GM21723 (cell line): ENCODE data around the gene NPM1.
"Not testable (repeated sequence)": the region's sequence is repeated elsewhere in the genome, so short reads cannot be mapped to it uniquely, and the experiment has no call there.

Source experiments
- ATAC-seq: cut with Tn5 transposase; IDR thresholded peaks from one replicate; pipeline ENCODE4 v1.9.1; 2021; ENCODE audit warnings: mild to moderate bottlenecking, moderate library complexity; ENCODE audit not compliant: unreplicated experiment

Gene NPM1

DNA sequence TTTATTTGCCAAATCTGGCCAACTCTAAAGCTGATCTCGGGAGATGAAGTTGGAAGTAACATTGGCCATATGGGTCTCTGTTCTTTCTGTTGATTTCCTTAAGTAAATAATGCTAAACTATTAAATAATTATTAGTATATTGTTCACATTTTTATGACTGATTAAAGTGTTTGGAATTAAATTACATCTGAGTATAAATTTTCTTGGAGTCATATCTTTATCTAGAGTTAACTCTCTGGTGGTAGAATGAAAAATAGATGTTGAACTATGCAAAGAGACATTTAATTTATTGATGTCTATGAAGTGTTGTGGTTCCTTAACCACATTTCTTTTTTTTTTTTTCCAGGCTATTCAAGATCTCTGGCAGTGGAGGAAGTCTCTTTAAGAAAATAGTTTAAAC lies 22.5 kb downstream of the NPM1 start:
- ATAC-seq: no peak

GRCh38 chr5:171412186-171412585 lies 24.5 kb downstream of the NPM1 start:
- ATAC-seq: no peak

DNA sequence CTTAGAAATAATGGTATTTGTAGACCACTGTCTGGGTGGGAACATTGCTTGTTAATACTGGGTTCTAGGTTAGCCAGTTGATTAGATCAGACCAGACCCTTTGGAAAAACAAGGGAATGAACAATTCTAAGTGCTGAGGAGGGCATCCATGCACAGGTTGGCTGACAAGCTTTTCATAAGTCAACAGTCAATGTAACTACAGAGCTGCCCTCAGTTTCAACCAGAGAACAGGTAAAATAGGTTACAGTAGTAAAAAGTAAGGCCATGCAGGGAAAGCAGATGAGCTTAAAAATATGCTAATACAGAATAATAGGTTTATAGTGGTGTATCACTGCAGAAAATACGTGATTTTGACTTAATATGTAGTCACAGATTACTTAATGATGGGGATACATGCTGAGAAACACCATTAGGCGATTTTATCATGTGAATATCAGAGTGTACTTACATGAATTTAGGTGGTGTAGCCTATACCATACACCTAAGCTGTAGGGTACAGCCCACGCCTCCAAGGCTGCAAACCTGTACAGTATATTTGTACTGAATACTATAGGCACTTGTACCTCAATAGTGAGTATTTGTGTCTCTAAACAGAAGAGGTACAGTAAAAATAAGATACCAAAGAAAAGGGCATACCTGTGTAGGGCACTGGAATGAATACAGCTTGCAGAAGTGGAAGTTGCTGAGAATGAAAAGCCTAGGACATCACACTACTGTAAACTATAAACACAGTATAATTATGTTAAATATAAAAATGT lies 25.7 kb downstream of the NPM1 start:
- no peak for ATAC-seq

DNA sequence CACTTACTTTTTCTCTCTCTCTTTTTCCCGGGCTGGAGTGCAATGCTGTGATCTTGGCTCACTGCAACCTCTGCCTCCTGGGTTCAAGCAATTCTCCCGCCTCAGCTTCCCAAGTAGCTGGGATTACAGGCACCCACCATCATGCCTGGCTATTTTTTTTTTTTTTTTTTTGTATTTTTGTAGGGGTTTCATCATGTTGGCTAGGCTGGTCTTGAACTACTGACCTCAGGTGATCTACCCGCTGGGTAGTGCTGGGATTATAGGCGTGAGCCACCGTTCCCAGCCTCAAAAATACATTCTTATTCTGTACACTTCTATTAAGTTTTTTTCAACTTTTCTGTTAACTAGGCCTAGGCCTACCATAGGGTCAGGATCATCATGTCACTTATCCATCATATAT lies 26.3 kb downstream of the NPM1 start:
- not testable (repeated sequence) for ATAC-seq

- ATAC-seq: no peak
These were observed 27.6 kb downstream of the NPM1 start for GRCh38 chr5:171415115-171415730.

GRCh38 chr5:171416160-171417049 lies 28.8 kb downstream of the NPM1 start:
- ATAC-seq: no peak

- ATAC-seq: peak; percentile 81
These were observed 30.8 kb downstream of the NPM1 start for GRCh38 chr5:171418316-171418981.

DNA sequence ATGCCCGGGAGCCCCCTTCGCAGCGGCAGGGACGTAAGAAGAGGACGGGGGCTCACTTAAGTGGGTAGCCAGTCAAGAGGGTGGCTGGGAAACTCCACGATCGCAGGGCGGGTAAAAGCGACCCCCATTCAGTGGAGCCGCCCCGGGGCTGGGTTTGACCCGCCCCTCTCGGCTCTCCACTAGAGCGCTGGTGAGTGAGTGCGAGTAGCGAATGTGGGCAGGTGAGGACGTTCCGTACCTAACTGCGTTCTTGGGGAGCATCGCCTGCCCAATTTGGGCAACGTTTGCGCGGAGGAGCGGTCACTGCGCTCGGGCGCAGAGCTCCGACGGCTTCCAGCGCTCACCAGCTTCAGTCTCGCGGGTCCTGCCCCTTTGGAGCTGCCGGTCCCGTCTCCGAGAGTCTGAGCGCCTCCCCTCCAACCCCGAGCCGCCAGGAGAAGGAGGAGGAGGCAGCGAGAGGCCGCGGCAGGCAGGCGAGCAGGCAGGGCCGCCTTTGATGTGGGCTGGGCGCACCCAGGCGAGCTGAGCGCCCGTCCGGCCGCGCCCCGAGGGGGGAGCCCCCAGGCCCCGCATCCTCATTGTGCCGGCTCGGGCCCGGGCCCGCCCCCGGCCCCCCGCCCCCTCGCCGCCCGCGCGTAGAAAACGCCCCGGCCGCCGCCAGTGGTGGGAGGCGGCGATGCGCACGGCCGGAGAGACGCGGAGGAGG lies 31.5 kb downstream of the NPM1 start, which contains the start of gene FGF18:
TSS of gene FGF18 (plus strand) at position 666 of the 706 bp plus-strand sequence. CDS start 553 bp downstream, outside the sequence.
- ATAC-seq: peak; percentile 45

DNA sequence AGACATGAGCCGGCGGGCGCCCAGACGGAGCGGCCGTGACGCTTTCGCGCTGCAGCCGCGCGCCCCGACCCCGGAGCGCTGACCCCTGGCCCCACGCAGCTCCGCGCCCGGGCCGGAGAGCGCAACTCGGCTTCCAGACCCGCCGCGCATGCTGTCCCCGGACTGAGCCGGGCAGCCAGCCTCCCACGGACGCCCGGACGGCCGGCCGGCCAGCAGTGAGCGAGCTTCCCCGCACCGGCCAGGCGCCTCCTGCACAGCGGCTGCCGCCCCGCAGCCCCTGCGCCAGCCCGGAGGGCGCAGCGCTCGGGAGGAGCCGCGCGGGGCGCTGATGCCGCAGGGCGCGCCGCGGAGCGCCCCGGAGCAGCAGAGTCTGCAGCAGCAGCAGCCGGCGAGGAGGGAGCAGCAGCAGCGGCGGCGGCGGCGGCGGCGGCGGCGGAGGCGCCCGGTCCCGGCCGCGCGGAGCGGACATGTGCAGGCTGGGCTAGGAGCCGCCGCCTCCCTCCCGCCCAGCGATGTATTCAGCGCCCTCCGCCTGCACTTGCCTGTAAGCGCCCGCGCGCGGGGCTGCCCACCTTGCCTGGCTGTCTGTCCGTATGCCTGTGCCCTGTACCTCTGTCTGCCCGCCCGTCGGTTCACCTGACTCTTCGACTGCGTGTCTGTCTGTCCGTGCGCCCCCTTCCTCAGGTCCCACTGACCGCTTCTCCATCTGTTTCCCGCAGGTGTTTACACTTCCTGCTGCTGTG lies 32.2 kb downstream of the NPM1 start:
- ATAC-seq: peak; percentile 28

- no peak for ATAC-seq
These were observed 33.0 kb downstream of the NPM1 start for GRCh38 chr5:171420431-171421241.

- ATAC-seq: no peak
These were observed 33.9 kb downstream of the NPM1 start for GRCh38 chr5:171421331-171422262.

DNA sequence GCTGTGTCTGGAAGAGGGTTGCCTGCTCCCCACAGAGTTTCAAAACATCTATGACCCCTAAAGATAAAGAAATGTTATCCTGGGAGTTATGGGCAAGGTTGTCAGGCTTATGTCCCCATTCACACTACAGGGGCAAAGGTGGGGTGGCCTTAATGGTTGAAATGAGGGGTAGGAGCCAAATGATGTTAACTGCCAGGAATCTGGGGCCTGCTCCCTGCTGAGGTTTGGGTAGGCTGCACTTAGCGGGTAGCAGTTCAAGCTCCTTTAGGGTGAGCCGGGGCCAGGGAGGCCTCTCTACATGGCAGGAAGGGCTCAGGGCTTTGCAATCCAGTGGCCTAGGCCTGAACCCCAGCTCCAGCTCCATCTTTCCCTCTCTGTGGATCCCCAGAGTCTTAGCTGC lies 34.8 kb downstream of the NPM1 start:
- ATAC-seq: no peak

DNA sequence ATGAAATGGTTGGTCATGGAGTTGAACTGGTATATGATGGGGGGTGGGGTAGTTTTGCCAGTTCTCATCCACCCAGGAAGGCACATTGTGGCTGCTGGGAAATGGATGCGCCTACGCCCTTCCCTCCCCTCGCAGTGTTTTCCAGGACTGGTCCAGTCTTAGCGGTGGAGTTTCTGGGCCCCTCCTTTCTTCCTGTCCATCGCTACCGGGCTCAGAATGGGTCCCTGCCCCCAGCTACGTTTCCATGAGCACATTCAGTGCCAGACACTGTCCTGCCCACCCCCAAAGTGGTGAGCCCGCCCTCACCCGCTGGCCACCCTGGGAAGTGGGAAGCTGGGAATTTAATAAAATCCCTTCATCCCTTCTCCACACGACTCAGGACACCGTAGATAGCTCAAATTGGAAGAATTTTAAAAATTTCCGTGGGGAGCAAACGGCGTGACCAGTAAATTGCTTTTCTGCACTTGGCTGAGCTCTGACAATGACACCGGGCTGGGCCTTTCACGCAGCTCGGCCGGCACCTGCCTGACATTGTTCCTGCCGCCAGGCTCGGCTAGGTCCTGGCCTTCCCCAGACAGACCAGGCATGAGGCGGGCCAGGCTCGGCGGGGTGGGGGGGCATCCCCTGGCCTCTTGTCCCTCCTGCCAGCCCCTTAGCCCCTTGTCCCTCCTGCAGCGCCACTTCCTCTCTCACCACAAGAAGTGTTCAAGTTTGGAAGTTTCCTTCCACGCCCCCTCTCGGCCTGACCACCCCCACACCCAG lies 35.4 kb downstream of the NPM1 start:
- no peak for ATAC-seq

- ATAC-seq: no peak
These were observed 37.1 kb downstream of the NPM1 start for GRCh38 chr5:171424726-171425125.

DNA sequence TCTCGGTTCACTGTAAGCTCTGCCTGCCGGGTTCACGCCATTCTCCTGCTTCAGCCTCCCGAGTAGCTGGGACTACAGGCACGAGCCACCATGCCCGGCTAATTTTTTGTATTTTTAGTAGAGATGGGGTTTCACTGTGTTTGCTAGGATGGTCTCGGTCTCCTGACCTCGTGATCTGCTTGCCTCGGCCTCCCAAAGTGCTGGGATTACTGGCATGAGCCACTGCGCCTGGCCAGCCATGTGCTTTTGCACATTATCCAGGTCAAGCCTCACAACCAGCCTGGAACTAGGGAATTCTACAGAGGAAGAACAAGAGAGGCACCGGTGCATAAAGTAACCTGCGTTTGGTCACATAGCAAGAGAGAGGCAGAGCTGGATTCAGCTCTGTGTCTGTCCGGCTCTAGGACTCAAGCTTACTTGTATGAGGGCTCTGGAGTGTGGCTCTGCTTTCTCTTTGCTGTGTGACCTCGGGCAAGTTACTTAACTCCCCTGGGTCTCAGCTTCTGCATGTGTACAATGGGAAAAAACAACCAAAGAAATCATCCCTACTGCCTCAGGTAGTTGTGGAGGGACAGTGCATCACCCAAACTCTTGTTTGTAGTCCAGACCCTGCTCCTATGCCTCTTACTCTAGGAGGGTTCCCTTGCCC lies 38.1 kb downstream of the NPM1 start:
- no peak for ATAC-seq

DNA sequence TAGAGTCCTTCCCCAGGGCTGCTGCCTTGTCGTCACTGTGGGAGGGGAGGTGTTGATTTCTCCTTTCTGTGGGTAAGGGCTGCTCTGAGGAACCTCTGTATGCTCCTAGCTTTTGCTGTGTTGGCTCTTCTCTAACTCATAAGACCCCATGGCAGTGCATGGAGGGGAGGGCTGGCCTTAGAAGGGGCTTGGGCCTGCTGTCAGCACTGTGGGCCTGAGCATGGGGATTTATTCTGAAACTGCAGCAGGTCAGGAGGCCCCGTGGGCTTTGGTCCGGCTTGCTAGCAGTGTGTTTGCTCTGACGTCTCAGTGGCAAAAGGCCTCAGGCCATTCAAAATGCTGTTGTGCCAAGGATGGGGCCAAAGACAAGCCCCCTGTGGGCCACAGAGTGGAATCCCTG lies 38.6 kb downstream of the NPM1 start:
- no peak for ATAC-seq
